ENCODE measurements around the gene SH3RF3.

SH3RF3 gene

GRCh38 chr2:109352056-109352897 is 223.3 kb downstream of the SH3RF3 start:
- TF ChIP-seq Cebpa-rat (IDR thresholded peaks at IDR 0.05): no peak
- Histone ChIP-seq H3K4me3 (no peak overlapping the region), H3K9me3 (replicated peaks in 1 of 11) (peaks cover 8 to 35% (median 11%) of the 10 kb centered on the region in 11 experiments; a peak in 20 of 22 replicates), H3K9ac (peak overlapping the region in 5 of 11 experiments; percentile 16 to 48 (median 37); a peak in 7 of 22 replicates), H3K27ac (peak overlapping the region in 2 of 11 experiments; percentile 14 to 82; a peak in 4 of 22 replicates), H3K36me3 (peaks cover 5 to 62% (median 39%) of the 10 kb centered on the region in 11 experiments; a peak in 20 of 22 replicates), H3K4me2 (peak overlapping the region; percentile 82 to 97 (median 93)), H3K4me1 (peaks cover 55 to 77% (median 62%) of the 10 kb centered on the region in 10 experiments), H3K27me3 (no peaks in the 10 kb centered on the region), H4K20me1 (peaks cover 0 to 94% (median 88%) of the 10 kb centered on the region in 11 experiments; a peak in 19 of 22 replicates)

GRCh38 chr2:109352898-109353689 is 224.1 kb downstream of the SH3RF3 start:
- Histone ChIP-seq H4K20me1 (peaks cover 0 to 86% (median 80%) of the 10 kb centered on the region in 11 experiments; a peak in 19 of 22 replicates), H3K27me3 (no peaks in the 10 kb centered on the region), H3K36me3 (peaks cover 11 to 62% (median 47%) of the 10 kb centered on the region in 11 experiments), H3K4me2 (peak overlapping the region; percentile 82 to 97 (median 93); a peak in 19 of 22 replicates), H3K4me1 (peaks cover 47 to 69% (median 54%) of the 10 kb centered on the region in 10 experiments), H3K4me3 (no peak overlapping the region), H3K9me3 (replicated peaks in 1 of 11) (peaks cover 16 to 43% (median 20%) of the 10 kb centered on the region in 11 experiments), H3K9ac (peak overlapping the region in 1 of 11 experiments; percentile 37; a peak in 1 of 22 replicates), H3K27ac (no peak overlapping the region)
- TF ChIP-seq Cebpa-rat (IDR thresholded peaks at IDR 0.05): no peak

- TF ChIP-seq Cebpa-rat (IDR thresholded peaks at IDR 0.05): no peak
- H4K20me1 ChIP-seq: peaks cover 0 to 80% (median 70%) of the 10 kb centered on the region in 11 experiments; a peak in 19 of 22 replicates
- peaks cover 37 to 59% (median 44%) of the 10 kb centered on the region in 10 experiments for H3K4me1 ChIP-seq
- H3K4me3 ChIP-seq: no peak overlapping the region
- H3K36me3 ChIP-seq: peaks cover 13 to 68% (median 52%) of the 10 kb centered on the region in 11 experiments
- H3K9me3 ChIP-seq (replicated peaks in 1 of 11): peaks cover 26 to 51% (median 29%) of the 10 kb centered on the region in 11 experiments
- no peak overlapping the region for H3K9ac ChIP-seq
- H3K27me3 ChIP-seq: no peaks in the 10 kb centered on the region
- no peak overlapping the region for H3K27ac ChIP-seq
- 0 out of 22 replicates have a peak overlapping the region, but pooled peaks of 1 of the 11 experiments have one; percentile 13 for H3K4me2 ChIP-seq
Measured at GRCh38 chr2:109353806-109354745, 225.1 kb downstream of the SH3RF3 start.

GRCh38 chr2:109355192-109355843 is 226.3 kb downstream of the SH3RF3 start:
- Histone ChIP-seq H3K27me3 (no peaks in the 10 kb centered on the region), H3K4me1 (peaks cover 24 to 47% (median 32%) of the 10 kb centered on the region in 10 experiments), H3K4me2 (no peak overlapping the region), H3K36me3 (peaks cover 13 to 78% (median 57%) of the 10 kb centered on the region in 11 experiments), H4K20me1 (peaks cover 0 to 68% (median 57%) of the 10 kb centered on the region in 11 experiments; a peak in 19 of 22 replicates), H3K9ac (no peak overlapping the region), H3K9me3 (replicated peaks in 1 of 11) (peaks cover 29 to 60% (median 42%) of the 10 kb centered on the region in 11 experiments), H3K27ac (no peak overlapping the region), H3K4me3 (no peak overlapping the region)
- no peak for TF ChIP-seq Cebpa-rat (IDR thresholded peaks at IDR 0.05)

GRCh38 chr2:109356324-109357035 is 227.5 kb downstream of the SH3RF3 start:
- Histone ChIP-seq H3K27ac (no peak overlapping the region), H3K4me3 (no peak overlapping the region), H4K20me1 (peaks cover 0 to 60% (median 46%) of the 10 kb centered on the region in 11 experiments; a peak in 19 of 22 replicates), H3K36me3 (peaks cover 13 to 82% (median 57%) of the 10 kb centered on the region in 11 experiments), H3K4me2 (no peak overlapping the region), H3K9ac (no peak overlapping the region), H3K27me3 (no peaks in the 10 kb centered on the region), H3K4me1 (peaks cover 13 to 35% (median 20%) of the 10 kb centered on the region in 10 experiments), H3K9me3 (replicated peaks in 1 of 11) (peaks cover 29 to 63% (median 48%) of the 10 kb centered on the region in 11 experiments)
- TF ChIP-seq Cebpa-rat (IDR thresholded peaks at IDR 0.05): no peak

GRCh38 chr2:109364217-109364616 is 235.2 kb downstream of the SH3RF3 start:
- H3K9ac ChIP-seq: no peak overlapping the region
- peaks cover 0 to 75% (median 36%) of the 10 kb centered on the region in 11 experiments; a peak in 17 of 22 replicates for H4K20me1 ChIP-seq
- H3K27me3 ChIP-seq: no peaks in the 10 kb centered on the region
- H3K4me2 ChIP-seq: peak overlapping the region in 8 of 11 experiments; percentile 1 to 54 (median 22); a peak in 2 of 22 replicates
- H3K4me1 ChIP-seq: peaks cover 9 to 15% (median 12%) of the 10 kb centered on the region in 10 experiments
- no peak overlapping the region for H3K27ac ChIP-seq
- H3K36me3 ChIP-seq: peaks cover 0 to 15% (median 8%) of the 10 kb centered on the region in 11 experiments; a peak in 8 of 22 replicates
- H3K9me3 ChIP-seq (replicated peaks in 1 of 11): peaks cover 0 to 20% (median 13%) of the 10 kb centered on the region in 11 experiments; a peak in 17 of 22 replicates
- no peak for TF ChIP-seq Cebpa-rat (IDR thresholded peaks at IDR 0.05)
- H3K4me3 ChIP-seq: no peak overlapping the region

GRCh38 chr2:109365131-109365530 is 236.1 kb downstream of the SH3RF3 start:
- H4K20me1 ChIP-seq: peaks cover 0 to 84% (median 44%) of the 10 kb centered on the region in 11 experiments; a peak in 17 of 22 replicates
- 0 out of 22 replicates have a peak overlapping the region, but pooled peaks of 2 of the 11 experiments have one; percentile 10 to 20 for H3K9ac ChIP-seq
- peaks cover 0 to 10% (median 2%) of the 10 kb centered on the region in 11 experiments; a peak in 8 of 22 replicates for H3K36me3 ChIP-seq
- H3K4me1 ChIP-seq: peaks cover 9 to 15% (median 12%) of the 10 kb centered on the region in 10 experiments
- H3K4me3 ChIP-seq: no peak overlapping the region
- TF ChIP-seq Cebpa-rat (IDR thresholded peaks at IDR 0.05): no peak
- peak overlapping the region; percentile 1 to 54 (median 20); a peak in 12 of 22 replicates for H3K4me2 ChIP-seq
- H3K27ac ChIP-seq: no peak overlapping the region
- no peaks in the 10 kb centered on the region for H3K27me3 ChIP-seq
- H3K9me3 ChIP-seq (replicated peaks in 1 of 11): peaks cover 0 to 11% (median 5%) of the 10 kb centered on the region in 11 experiments; a peak in 13 of 22 replicates

Measured in BLaER1 treated with 17β-estradiol and CSF1 and Interleukin-3, amounts not matched to agents 10 nM and 100 nM (cell line).